HG02763 (cell line): ENCODE measurements around the gene ERAP2.
"Not testable (repeated sequence)": the region's sequence is repeated elsewhere in the genome, so short reads cannot be mapped to it uniquely, and the experiment has no call there.

ENCODE experiments used
- ATAC-seq: cut with Tn5 transposase; IDR thresholded peaks from one replicate; pipeline ENCODE4 v1.9.1; 2021; ENCODE audit warnings: mild to moderate bottlenecking, moderate library complexity; ENCODE audit not compliant: unreplicated experiment

The ERAP2 gene

DNA sequence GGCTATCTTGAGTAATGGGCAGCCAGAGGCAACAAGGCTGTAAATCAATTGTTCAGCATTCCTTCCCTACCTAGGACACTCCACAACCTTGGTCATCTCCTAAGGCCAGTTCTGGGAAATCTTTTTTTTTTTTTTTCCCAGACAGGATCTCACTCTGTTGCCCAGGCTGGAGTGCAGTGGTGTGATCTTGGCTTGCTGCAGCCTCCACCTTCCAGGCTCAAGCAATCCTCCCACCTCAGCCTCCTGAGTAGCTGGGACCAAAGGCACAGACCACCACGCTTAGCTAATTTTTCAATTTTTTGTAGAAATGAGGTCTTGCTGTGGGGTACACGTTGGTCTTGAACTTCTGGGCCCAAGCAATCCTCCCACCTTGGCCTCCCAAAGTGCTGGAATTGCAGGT lies 54.7 kb downstream of the ERAP2 start:
- ATAC-seq: not testable (repeated sequence)

GRCh38 chr5:96931605-96932004 lies 55.3 kb downstream of the ERAP2 start:
- ATAC-seq: no peak

GRCh38 chr5:96932026-96932425 lies 55.7 kb downstream of the ERAP2 start:
- ATAC-seq: no peak

DNA sequence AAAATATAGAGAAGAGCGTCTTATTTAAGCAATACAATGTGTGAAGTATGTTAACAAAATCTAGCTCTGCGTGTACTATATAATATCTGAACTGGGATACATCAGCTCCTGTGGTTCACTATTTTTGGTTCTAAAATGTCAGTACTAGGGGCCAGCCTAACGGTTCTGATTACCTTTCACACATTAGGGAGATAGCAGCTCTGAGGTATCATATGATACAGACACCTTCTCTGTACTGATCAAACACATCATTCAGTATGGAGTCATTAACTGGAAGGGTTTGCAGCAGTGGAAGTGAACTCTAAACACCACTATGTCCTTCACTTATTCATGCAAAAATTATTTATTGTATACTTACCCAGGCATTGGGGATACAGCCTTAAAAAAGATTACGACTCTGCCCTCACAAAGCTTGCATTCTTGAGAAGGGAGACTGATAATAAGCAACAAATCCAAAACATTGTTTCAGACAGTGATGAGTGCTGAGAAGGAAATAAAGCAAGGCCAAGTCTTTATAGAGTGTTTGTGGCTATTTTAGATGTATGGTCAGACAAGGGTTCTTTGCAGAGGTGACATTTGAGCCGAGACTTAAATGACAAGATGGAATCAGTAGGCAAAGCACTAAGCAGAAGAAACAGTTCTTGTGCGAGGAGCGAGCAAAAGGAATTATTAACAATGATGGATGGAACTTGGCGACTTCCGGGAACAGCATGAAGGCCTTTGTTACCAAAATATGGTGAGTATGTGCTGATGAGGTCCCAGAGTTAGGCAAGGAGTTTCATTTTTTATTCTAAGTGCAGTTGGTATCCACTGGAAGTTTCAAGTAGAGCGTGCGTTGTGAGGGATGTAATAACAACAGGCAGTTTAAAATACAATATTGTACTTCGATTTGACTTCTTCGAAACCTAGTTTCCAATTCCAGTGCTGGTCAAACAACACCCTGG lies 57.7 kb downstream of the ERAP2 start:
- no peak for ATAC-seq

DNA sequence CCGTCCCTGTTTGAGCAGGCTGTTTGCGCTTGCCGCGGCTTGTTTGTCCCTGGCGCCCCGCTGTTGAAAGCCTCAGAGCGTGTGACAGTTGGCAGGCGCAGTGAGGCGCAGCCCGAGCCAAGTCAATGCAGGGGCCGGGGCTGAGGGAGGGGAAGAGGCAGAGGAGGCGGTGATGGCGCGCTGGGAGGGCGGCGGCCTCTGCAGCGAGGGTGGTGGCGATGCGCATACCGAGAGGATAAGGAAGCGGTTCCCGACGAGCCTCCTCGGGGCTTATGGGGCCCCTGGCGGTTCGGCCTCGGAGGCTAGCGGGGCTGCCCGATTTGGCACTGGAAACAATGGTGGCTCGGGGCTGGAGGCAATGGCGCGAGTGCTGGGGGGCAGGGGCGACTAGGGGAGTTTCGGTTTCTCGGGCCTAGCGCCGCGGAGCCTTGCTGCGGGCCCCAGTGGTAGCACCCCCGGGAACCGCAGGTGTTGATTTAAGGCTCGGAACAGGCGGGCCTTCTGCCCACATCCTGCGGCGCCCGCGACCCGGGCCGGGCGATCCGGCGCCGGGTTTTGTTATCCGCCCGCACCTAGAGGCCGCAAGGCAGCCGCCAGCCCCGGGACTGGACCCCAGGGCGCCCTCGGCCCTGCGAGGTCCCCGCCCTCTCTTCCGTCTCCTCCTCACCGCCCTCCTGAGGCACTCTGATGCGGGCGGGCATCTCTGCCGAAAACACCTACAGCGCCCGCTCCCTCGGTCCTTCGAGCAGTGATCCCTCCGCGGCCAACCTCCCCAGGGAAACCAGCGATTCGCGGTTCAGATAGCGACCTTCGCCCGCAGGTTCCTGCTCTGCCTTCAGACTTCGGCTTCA lies 58.6 kb downstream of the ERAP2 start:
- ATAC-seq: peak; percentile 63

GRCh38 chr5:96935559-96936430 lies 59.5 kb downstream of the ERAP2 start, which contains the start of gene LNPEP:
Gene LNPEP, plus strand, starts transcription at chr5:96936080. Its CDS starts 76 bp downstream, at chr5:96936156.
- peak; percentile 52 for ATAC-seq

GRCh38 chr5:96936431-96937320 lies 60.4 kb downstream of the ERAP2 start:
- ATAC-seq: no peak

GRCh38 chr5:96940586-96940985 lies 64.3 kb downstream of the ERAP2 start:
- no peak for ATAC-seq

GRCh38 chr5:96941140-96941539 lies 64.8 kb downstream of the ERAP2 start:
- ATAC-seq: no peak

DNA sequence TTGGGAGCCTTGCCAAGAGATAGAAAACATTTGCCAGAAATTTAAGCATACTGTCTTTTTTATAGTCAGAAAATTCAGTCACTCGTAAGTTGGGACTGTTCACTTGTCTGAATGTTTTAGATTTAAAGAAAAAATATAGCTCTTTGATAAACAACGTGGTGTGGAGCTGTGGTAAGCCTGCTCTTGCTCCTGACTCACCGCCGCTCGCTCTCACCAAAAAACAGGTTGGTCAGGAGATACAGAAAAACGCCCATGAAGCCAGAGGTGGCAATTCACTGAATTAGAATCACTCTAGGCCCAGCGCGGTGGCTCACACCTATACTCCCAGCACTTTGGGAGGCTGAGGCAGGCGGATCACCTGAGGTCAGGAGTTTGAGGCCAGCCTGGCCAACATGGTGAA lies 65.8 kb downstream of the ERAP2 start:
- no peak for ATAC-seq

- no peak for ATAC-seq
Measured at GRCh38 chr5:96942911-96943310, 66.6 kb downstream of the ERAP2 start.

GRCh38 chr5:96943799-96944198 lies 67.5 kb downstream of the ERAP2 start:
- ATAC-seq: no peak

DNA sequence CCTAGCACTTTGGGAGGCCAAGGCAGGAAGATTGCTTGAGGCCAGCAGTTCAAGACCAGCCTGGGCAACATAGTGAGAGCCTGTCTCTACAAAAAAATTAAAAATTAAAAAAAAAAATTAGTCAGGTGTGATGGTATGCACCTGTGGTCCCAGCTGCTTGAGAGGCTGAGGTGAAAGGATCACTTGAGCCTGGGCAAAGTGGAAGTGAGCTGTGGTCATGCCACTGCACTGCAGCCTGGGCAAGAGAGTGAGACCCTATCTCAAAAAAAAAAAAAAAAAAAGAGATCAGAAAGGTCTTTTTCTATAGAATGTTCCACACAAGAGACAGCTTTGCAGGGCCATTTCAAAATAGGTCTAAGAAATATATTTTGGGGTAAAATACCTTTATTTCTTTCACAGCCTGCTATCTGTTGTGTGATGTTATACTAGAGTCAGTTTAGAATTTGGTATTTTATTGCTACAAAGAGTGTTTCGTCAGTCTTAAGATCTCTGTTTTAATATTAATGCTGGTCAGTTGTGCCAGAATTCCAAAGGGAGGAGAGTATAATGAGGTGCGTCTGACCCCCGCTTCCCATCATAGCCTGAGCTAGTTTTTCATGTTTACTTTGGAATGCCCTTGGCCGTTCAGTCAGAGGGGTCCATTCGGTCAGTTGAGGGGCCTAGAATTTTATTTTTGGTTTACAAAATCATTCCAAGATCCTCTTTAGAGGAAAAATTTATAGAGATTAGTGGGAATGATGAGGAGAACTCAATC lies 69.0 kb downstream of the ERAP2 start:
- no peak for ATAC-seq

GRCh38 chr5:96946381-96946780 lies 70.1 kb downstream of the ERAP2 start:
- no peak for ATAC-seq

DNA sequence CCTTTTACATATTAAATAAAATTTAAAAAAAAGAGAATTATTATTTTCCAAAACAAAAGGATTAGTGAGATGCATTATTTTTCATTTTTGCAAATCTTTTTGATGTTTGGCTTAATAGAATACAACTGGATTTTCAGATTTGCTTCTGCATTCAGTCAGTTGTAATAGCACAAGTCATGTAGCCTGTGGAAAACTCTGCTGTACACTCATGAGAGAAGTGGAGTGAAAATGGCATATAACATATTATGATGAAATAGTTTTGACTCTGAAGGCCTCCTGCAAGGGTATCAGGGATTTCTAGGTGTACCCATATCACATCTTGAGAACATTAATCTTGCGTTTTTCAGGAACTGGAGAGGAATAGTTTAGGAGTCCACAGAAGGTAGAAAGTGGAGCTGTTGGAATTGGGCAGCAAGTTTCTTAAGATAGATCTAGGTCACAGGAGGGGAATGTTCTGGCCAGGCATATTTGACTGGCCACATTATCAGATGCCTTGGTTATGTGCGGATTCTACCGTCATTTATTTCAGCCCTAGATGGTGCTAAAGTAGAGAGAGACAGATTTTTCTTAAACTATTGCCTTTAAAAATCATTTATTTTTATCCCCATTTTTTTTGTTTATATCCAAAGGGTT lies 75.9 kb downstream of the ERAP2 start:
- no peak for ATAC-seq

- no peak for ATAC-seq
Measured at GRCh38 chr5:96952974-96953730, 76.9 kb downstream of the ERAP2 start.

DNA sequence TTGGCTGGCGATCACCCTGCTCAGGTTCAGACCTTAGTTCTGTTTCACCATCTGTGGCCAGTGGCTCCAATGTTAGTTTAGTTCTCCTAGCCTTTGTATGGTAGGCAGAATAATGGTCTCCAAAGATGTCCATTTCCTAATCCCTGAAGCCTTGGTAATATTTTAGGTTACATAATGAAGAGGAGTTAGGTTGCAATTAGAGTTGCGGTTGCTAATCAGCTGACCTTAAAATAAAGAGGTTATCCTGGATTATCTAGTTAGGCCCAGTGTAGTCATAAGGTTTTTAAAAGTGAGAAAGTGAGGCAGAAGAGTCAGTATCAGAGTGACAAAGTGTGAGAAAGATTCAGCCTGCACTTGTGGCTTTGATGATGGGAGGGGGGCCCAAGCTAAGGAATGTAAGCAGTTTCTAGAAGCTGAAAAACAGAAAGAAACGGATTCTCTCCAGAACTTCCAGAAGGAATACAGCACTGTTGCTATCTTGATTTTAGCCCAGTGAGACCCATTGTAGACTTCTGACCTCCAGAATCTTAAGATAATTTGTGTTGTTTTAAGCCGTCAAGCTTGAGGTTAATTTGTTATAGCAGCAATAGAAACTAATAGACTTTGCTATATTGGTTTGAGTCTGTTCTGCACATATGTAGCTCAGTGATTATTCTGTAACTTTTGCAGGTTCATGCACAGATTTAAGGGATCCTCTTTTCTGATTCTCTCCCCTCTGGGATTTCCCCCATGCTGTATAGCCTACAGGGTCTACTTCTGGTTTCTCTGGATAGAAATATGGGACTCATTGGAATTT lies 81.2 kb downstream of the ERAP2 start:
- peak; percentile 23 for ATAC-seq
